OCI-LY7 (cell line): Measurements from ENCODE around the gene ZNRF3.

Experiments
- CTCF ChIP-seq: fragments of 200-600 bp; sonication (generic); conservative IDR thresholded peaks from 2 replicates; pipeline ENCODE4 v1.5.1; 2014; ENCODE audit warnings: mild to moderate bottlenecking, antibody characterized with exemption, low read length, moderate library complexity, mixed read lengths
- EZH2phosphoT487 ChIP-seq: fragments of 200-600 bp; sonication (generic); IDR thresholded peaks from 2 replicates; pipeline ENCODE4 v1.6.1; 2018; ENCODE audit warnings: low read depth, borderline replicate concordance, mild to moderate bottlenecking, mixed run types, antibody characterized with exemption, low read length, moderate library complexity, mixed read lengths

- no peak for TF ChIP-seq CTCF
- no peak for TF ChIP-seq EZH2phosphoT487
Observed at GRCh38 chr22:28992565-28993356, 109.4 kb downstream of the ZNRF3 start.
